ENCODE data around the gene TRAF3IP3.

The TRAF3IP3 gene

GRCh38 chr1:209741193-209741592, 14.7 kb upstream of the TRAF3IP3 start:
- no peak for DNase-seq

- DNase-seq, result no peak
These were observed 14.0 kb upstream of the TRAF3IP3 start for GRCh38 chr1:209741889-209742288.

GRCh38 chr1:209742409-209743144, 13.3 kb upstream of the TRAF3IP3 start:
- no peak for DNase-seq

GRCh38 chr1:209743145-209743482, 12.7 kb upstream of the TRAF3IP3 start:
- DNase-seq, result no peak

GRCh38 chr1:209746451-209747165, 9.2 kb upstream of the TRAF3IP3 start:
- DNase-seq, result no peak

GRCh38 chr1:209747580-209748262, 8.1 kb upstream of the TRAF3IP3 start:
- peak; percentile 69 for DNase-seq

- DNase-seq, result no peak
These were observed 7.2 kb upstream of the TRAF3IP3 start for GRCh38 chr1:209748620-209749019.

- DNase-seq, result no peak
These were observed 6.6 kb upstream of the TRAF3IP3 start for GRCh38 chr1:209749205-209749604.

- no peak for DNase-seq
These were observed 6.1 kb upstream of the TRAF3IP3 start for GRCh38 chr1:209749670-209750323.

- no peak for DNase-seq
These were observed 4.1 kb upstream of the TRAF3IP3 start for GRCh38 chr1:209751627-209752231.

GRCh38 chr1:209752890-209753289, 3.0 kb upstream of the TRAF3IP3 start:
- DNase-seq, result no peak

- DNase-seq, result no peak
These were observed 597 bp upstream of the TRAF3IP3 start for GRCh38 chr1:209755256-209755655.

- DNase-seq, result peak; percentile 22
These were observed 977 bp downstream of the TRAF3IP3 start for GRCh38 chr1:209756615-209757445.

- no peak for DNase-seq
These were observed 2.5 kb downstream of the TRAF3IP3 start for GRCh38 chr1:209758400-209758799.

GRCh38 chr1:209759829-209760359, 4.0 kb downstream of the TRAF3IP3 start:
- no peak for DNase-seq

GRCh38 chr1:209761011-209761635, 5.3 kb downstream of the TRAF3IP3 start:
- DNase-seq, result no peak

GRCh38 chr1:209766051-209766450, 10.2 kb downstream of the TRAF3IP3 start:
- DNase-seq, result no peak

- no peak for DNase-seq
These were observed 11.2 kb downstream of the TRAF3IP3 start for GRCh38 chr1:209767096-209767495.

- no peak for DNase-seq
These were observed 11.9 kb downstream of the TRAF3IP3 start for GRCh38 chr1:209767706-209768105.

- peak; percentile 68 for DNase-seq
These were observed 12.5 kb downstream of the TRAF3IP3 start for GRCh38 chr1:209768354-209768774.

All from effector CD4-positive, alpha-beta T cell (primary cell).